VCaP (cell line): Measurements from ENCODE around the gene CXXC5.
A peak's percentile ranks its signal among the peaks of the same experiment; 100 is the strongest.

Source experiments
- H3K27ac ChIP-seq: fragments of 450-650 bp; 2 replicates; pipeline ENCODE4 v1.5.1; 2017
- TF ChIP-seq, protein P1 (sequence below): fragments of 450-650 bp; conservative IDR thresholded peaks from 2 replicates; pipeline ENCODE4 v1.5.1; 2017; ENCODE audit warnings: mild to moderate bottlenecking, moderate library complexity

Gene CXXC5

DNA sequence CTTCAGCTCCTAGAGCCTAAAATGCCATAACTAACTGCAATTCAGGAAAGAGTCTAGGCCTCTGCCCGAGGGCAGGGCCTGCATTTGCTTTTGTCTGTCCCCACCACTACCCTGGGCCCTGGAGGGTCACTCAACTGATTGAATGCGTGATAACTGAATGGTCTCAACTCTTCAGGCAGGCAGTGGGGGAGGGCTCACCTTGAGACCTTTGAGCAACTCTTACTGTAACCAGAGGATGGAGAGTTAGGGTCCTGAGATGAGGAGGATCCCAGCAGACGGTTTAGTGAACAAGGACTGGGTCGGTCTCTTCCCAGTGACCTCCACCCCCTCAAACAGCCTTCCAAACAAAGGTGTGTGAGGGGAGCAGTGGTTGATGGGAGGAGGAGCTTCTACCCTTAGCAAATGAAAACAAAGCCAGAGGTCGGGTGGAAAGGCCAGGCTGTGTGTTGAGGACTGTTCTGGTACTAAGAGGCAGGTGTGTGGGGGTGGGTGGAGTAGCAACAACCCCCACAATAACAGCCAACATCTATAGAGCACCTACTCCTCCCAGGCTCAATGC lies 59.4 kb downstream of the CXXC5 start:
- H3K27ac ChIP-seq, result no peak overlapping the region
- TF ChIP-seq, protein P1, sequence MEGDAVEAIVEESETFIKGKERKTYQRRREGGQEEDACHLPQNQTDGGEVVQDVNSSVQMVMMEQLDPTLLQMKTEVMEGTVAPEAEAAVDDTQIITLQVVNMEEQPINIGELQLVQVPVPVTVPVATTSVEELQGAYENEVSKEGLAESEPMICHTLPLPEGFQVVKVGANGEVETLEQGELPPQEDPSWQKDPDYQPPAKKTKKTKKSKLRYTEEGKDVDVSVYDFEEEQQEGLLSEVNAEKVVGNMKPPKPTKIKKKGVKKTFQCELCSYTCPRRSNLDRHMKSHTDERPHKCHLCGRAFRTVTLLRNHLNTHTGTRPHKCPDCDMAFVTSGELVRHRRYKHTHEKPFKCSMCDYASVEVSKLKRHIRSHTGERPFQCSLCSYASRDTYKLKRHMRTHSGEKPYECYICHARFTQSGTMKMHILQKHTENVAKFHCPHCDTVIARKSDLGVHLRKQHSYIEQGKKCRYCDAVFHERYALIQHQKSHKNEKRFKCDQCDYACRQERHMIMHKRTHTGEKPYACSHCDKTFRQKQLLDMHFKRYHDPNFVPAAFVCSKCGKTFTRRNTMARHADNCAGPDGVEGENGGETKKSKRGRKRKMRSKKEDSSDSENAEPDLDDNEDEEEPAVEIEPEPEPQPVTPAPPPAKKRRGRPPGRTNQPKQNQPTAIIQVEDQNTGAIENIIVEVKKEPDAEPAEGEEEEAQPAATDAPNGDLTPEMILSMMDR, result no peak

DNA sequence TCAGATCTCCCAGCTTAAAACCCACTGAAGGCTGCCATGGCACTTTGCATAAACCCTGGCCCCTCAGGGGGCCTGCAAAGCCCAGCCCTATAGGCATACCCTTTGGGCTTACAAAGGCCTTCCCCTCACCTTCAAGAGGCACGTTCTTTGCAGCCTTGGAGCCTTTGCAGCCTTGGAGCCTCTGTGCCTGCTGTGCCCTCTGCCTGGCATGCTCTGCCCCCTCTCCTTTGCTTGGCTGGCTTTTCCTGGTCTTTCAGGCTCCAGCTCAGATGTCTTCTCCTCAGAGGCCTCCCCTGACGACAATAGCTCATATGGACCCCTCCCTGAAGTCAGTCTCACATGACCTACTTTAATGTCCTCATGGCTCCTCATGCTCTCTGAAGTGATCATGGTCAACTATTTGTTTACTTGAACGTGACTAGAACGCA lies 60.3 kb downstream of the CXXC5 start:
- H3K27ac ChIP-seq, result no peak overlapping the region
- TF ChIP-seq, protein P1, result no peak

DNA sequence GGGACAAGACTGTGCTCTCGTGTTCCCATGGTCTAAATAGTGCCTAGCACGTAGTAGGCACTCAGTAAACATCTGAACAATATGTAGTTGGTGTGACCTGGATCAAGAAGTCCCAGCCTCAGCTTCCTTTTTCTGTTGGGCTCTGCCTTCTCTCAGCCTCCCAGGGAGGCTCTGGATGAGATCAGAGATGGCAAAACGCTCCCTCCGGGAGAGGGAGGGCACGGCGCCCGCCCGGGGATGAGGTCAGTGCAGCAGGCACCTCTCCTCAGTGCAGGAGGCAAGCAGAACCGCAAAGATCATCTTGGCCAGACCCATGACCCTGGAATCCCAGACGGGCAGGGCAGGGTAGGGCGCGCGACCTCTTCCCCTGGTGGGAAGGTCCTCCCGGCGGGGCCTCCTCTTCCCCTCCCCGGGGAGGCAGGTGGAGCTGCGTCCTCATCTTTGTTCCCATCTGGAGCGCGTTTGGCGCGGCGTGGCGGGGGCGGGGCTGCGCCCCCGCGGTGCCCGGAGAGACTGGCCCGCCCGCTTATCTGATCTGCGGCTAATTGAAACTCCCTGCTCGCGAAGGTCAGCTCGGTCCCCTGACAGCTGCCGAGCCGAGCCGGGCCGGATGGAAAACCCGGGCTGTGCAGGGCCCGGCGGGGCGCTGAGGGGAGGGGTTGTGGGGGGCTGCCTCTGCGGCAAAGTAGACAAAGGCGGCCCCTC lies 60.9 kb downstream of the CXXC5 start:
- TF ChIP-seq, protein P1, result no peak
- H3K27ac ChIP-seq, result no peak overlapping the region

DNA sequence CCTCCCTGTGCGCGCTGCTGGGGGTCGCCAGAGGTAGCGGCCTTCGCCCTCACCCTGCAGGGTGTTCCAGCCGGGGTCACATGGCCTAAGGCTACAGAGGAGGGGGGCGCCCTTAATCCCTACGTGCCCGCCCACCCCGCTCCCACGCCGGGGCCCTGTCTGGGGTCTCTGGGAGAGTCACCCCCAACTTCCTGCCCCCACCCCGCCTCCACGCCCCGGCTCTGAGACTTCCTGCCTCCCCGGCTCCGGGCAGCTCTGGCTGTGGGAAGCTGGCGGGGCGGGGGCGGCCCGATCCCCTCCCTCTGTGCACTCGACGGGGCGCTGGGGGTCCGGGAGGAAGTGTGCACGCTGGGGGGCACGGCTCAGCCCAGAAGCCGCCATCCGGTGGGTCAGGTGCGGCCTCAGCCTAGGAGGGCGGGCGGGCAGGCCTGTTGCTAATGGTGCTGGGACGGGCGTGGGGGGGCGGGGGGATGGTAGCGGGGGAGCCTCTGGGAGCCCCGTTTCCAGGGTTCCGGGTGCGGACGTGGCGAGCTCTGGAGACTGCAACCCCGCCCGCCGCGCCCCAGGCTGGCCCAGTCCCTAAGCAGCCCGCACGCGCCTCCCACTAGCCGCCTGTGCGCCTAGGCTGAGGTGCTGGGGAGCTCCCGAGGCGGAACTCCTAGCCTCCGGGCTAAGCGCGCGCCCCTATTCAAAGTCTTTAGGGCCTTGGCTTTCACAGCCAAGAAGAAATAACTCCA lies 61.6 kb downstream of the CXXC5 start:
- H3K27ac ChIP-seq, result no peak overlapping the region
- TF ChIP-seq, protein P1, result no peak

DNA sequence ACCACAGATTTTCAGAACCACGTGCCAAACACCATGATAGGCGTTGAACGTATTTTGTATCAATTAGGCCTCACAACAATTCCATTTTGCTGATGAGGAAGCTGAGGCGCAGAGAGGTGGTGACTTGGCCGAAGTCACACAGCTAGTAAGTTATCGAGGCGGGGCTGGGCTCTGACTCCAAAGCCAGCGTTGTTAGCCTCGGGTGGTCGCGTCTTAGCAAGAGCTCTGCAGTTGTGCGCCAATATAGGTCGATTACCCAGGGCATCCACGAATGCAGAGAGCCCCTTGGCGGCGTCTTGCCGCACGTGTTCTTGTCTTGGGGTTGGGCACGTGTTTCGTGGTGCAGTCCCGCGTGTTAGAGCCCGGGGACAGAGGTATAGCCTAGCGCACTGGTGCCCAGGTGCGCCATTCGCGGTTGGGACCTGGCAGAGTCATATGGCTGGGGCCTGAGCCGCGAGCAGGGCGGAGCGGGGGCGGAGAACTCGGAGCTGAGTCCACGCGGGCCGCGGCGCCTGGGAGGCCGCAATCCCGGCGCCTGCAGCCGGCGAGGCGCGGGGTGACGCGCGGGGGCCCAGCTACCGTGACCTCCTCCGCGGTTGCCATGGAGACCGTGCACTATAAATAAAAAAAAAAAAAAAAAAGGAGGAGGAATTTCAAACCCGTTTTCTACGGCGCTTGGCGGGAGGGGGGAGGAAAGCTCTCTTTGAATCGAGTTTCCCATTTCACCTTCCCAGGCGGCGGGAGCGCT lies 62.3 kb downstream of the CXXC5 start:
- peak overlapping the region; percentile 8; the same call in 1 of the 2 replicates for H3K27ac ChIP-seq
- TF ChIP-seq, protein P1, result no peak

DNA sequence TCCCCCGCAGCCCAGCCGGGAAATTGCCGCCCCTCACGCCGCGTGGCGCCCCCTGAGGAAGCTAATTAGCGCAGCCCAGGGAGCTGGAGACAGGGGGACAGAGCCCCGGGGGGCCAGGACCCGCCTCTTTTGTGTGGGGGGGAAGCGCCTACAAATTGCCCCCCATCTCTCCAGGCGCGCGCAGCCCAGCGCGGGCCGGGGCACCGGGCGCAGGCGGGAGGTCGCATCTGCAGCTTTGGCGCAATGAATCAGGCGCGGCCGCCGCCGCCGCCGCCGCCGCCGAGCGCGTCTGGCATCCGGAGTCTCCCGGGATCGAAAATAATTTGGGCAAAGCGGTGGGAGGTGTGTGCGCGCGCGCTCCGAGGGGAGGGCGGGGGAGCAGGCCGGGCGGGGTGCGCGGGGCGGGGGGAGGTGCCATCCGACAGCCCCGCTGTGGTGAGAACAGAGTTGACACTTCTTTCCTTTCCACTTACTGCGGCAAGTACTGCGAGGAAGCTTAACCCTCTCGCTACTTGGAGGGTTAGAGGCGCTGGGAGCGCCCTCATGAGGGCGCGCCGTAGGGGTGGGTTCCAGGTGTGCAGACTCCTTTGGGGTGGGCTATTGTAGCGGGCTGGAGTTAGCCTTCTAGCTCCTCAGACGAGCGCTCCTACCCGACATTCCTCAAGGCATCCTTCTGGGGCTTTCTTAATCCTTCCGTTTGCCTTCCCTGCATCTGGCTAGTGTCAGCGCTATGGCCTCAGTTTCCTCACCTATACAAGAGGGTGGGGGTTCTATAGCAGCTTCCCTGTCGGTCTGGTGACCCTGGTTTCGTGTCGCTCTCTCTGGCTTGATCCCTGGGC lies 63.1 kb downstream of the CXXC5 start:
- TF ChIP-seq, protein P1, result peak; percentile 5; the same call in 1 of the 2 replicates
- H3K27ac ChIP-seq, result peak overlapping the region; percentile 8; the same call in 1 of the 2 replicates
